Right kidney (tissue), 9 donors: ENCODE measurements around the gene PEX5.

Source experiments
- DNase-seq: peaks from one replicate; pipeline ENCODE4 v3.0.0-alpha.2; 2016
- long read RNA-seq, 8 donors: transcript quantifications; one replicate each; lab custom pipeline, GENCODE V29; 2026

PEX5 gene
- long read RNA-seq, donor 1, result 0 reads
- long read RNA-seq, donor 2, partial matches to known transcripts, result 0 of 4 reads
- long read RNA-seq, donor 2, other reads (novel, unspliced or antisense), result 0 of 4 reads
- long read RNA-seq, donor 3, partial matches to known transcripts, result 0 of 1 reads
- long read RNA-seq, donor 3, other reads (novel, unspliced or antisense), result 0 of 1 reads
- long read RNA-seq, donor 4, partial matches to known transcripts, result 0 of 1 reads
- long read RNA-seq, donor 4, other reads (novel, unspliced or antisense), result 0 of 1 reads
- long read RNA-seq, donor 5, partial matches to known transcripts, result 0 of 1 reads
- long read RNA-seq, donor 5, other reads (novel, unspliced or antisense), result 0 of 1 reads
- long read RNA-seq, donor 6, partial matches to known transcripts, result 0 of 2 reads
- long read RNA-seq, donor 6, other reads (novel, unspliced or antisense), result 0 of 2 reads
- long read RNA-seq, donor 7, partial matches to known transcripts, result 0 of 2 reads
- long read RNA-seq, donor 7, other reads (novel, unspliced or antisense), result 0 of 2 reads
- long read RNA-seq, donor 8, partial matches to known transcripts, result 0 of 2 reads
- long read RNA-seq, donor 8, other reads (novel, unspliced or antisense), result 0 of 2 reads

DNA sequence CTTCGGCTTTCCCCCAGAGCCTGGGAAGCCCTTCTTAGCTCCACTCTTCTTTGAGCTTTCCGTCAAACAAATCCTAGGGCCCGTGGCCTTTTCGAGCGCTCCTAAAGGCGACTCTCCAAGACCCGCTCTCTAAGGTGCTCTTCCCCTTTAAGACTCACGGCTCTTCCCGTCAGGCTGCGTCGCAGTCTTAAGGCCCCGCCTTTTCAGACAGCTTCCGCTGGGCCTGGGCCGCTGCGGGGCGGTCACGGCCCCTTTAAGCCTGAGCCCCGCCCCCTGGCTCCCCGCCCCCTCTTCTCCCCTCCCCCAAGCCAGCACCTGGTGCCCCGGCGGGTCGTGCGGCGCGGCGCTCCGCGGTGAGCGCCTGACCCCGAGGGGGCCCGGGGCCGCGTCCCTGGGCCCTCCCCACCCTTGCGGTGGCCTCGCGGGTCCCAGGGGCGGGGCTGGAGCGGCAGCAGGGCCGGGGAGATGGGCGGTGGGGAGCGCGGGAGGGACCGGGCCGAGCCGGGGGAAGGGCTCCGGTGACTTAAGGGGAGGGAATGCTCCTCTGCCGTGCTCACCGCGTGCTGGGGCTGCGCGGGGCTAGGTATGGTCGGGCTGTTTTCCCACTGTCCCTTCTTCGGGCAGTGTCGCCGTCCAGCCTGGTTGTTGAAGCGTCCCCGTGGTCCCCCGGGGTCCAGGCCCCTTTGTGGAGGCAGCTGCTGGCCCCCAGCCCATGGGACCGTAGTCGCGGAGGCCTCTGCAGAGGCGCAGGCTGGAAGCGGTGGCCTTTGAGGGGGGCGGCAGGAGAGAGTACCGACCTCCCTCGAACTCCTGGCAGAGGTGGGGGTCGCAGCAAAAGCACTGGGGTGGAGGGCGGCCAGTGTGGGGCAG lies at the start of gene PEX5:
Gene PEX5, plus strand, starts transcription at position 289 of the 870 bp plus-strand sequence. CDS start 692 bp downstream, outside the sequence.
- DNase-seq, result peak; percentile 79

DNA sequence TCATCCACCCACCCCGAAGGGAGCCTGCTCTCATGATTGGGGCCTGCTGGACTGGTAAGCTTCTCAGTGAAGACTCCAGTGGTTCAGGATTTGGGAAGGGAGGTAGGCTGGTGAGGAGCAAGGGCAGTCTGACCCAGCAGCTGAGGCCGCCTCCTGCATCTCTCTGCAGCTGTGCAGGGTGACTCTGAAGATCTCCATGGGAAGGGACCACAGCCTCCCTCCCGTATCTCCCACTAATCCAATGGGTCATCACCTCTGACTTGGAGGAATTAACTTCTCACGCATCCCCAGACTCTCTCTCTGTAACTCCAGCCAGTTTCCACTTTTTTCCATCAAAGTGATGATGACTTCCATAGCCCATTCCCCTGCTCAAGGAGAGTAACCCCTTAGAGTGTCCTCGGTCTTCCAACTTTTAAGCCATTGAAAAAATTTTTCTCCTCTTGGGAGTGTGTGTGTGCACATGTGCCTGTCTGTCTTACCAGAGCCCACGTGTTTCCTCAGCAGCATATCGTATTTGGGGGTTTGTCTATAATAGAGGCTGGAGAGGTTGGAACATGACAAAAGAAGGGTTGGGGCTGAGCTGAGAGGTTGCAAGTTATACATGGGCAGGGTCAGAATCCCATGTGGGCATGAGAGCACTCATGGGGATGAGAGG lies 48.0 kb upstream of the PEX5 start:
- no peak for DNase-seq

DNA sequence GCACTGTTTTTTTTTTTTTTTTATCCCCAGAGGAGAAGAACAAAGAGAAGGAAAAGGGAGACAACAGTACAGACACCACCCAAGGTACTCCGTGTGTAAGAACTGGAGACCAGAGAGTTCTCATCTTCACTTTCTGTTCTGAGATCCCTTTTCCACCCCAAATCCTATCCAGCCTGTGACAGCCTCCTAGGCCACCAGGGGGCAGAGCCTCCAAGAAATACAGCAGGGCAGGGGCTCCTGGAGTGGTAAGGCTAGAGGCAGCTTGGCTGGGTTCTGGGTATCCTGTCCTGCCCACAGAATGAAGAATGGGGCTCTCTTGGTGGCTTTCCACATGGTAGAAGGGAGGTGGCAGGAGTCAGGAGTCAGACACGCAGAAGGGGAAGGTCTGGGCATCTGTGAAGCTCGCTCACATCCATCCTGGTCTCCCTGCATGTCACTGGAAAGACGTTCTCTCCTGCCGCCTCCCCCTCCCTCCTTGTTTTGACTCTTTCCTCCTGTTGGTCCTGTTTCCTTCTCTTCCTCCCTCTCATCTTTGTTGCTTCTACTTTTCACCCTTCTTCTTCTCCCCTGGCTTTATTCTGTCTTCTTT lies 47.3 kb upstream of the PEX5 start:
- DNase-seq, result no peak

- no peak for DNase-seq
Measured at GRCh38 chr12:7142809-7143465, 46.5 kb upstream of the PEX5 start.

GRCh38 chr12:7143564-7143963 lies 45.9 kb upstream of the PEX5 start:
- DNase-seq, result no peak

- DNase-seq, result no peak
Measured at GRCh38 chr12:7144414-7145120, 44.9 kb upstream of the PEX5 start.

DNA sequence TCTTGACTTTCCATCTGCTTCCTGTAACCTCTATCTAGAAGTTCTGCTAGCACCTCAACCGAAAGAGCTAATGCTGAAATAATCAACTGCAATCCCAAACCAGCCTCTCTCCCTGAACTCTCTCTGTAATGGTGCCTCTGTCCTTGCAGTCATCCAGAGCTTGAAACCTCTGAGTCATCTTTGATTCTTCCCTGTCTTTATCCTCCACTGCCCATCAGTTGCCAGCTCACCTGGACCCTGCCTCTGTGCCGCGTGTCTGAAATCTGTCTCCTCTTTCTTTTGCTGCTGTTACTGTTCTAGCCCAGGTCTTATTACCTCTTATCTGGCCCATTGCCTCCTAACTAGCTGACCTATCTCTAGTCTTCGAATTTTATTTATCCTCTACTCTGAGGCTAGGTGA lies 43.8 kb upstream of the PEX5 start:
- no peak for DNase-seq

DNA sequence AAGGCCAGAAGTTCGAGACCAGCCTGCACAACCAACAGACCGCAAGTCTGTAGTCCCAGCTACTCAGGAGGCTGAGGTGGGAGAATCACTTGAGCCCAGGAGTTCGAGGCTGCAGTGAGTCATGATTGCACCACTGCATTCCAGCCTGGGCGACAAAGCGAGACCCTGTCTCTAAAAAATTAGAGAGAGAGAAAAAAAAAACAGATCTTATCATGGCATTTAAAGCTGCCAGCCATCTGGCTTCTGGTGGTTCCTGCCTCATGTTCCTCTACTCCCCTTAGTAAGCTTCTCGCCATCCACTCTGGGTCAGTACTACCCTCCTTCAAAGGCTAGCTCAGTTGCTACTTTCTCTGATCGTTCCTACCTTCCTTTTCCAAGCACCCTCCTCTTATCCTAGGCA lies 43.3 kb upstream of the PEX5 start:
- no peak for DNase-seq

GRCh38 chr12:7146906-7147305 lies 42.6 kb upstream of the PEX5 start:
- no peak for DNase-seq

GRCh38 chr12:7150356-7150755 lies 39.1 kb upstream of the PEX5 start:
- no peak for DNase-seq

GRCh38 chr12:7150841-7151240 lies 38.6 kb upstream of the PEX5 start:
- no peak for DNase-seq

DNA sequence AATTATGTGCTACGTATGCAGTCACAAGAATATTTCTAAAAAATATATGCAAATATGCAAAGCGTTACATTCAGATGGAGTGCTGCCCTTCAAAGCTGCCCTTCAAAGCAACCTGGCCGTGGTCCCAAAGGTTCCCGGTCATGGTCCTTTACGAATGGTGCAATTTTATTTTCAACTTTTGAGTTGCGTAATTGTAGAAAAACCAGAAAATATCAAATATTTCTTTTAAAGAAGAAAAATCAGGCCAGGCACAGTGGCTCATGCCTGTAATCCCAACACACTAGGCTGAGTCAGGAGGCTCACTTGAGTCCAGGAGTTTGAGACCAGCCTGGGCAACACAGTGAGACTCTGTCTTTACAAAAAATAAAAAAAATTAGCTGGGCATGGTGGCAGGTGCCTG lies 38.0 kb upstream of the PEX5 start:
- no peak for DNase-seq

GRCh38 chr12:7152818-7153217 lies 36.7 kb upstream of the PEX5 start:
- no peak for DNase-seq

DNA sequence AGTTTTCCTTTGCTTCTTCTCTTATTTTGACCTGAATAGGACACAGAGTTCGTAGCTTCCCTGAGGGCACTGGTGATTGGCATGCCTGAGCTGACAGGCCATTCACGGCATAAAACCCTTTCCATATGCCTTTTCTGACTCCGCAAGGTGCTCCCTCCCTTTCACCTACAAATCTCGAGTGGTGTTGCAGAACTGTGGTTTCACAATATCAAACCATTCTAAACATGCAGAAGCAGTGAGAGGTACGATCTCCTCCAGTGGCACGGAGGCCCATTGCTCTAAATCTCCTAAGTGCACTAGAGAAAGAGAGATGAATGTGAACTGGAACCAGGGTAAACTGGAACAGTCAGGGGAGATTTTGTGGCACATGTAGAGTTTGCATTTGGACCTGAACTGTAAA lies 35.4 kb upstream of the PEX5 start:
- no peak for DNase-seq

DNA sequence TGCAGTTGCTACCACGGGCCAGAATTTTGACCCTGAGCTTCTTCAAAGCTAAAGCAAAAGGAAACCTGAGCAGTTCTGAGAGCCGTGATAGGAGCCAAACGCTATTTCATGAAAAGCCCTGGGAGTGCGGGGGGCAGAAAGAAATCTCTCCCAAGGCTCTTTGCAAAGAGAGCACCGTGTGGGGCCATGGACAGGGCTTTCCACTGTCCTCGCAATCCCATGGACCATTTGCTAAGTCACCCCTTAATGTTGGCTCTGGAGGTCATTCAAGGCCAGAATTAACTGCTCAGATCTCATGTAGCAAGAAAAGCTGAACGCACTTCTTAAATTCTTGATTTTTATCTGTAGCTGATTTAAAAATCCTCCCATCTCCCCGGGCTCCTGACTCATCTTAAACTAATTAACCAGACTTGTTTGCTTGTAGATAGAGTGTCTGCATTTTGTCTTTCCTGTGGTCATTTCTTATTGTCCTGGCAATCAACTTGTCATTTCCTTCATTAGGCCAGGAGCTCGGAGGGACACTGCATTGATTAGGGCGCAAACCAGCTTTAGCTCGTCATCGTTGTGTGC lies 34.5 kb upstream of the PEX5 start:
- DNase-seq, result no peak

DNA sequence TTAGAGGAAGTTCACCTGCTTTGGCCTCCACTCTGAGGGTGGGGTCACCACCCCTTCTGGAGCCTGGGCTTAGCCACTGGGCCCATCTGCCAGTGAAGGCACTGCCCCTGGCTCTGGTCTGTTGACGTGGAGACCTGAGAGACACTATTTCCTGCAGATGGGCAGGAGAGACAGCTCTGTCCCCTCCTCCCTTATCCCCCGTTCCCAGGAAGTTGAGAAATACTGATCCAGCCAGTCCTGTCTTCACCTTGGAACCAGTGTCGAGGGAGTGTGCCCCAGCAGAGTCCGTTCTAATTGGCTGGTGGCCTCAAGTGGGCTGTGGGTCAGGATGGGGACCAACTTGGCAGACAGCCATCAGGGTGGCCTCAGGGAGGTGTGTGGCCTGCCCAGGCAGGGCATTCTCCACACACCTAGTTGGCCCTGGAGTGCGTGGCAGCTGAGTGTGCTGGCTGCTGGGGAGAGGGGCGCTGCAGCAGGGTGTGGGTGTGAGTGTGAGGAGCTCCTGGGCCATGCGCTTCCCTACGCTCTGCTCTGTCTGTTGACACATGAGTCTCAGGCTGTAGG lies 33.9 kb upstream of the PEX5 start:
- DNase-seq, result no peak

DNA sequence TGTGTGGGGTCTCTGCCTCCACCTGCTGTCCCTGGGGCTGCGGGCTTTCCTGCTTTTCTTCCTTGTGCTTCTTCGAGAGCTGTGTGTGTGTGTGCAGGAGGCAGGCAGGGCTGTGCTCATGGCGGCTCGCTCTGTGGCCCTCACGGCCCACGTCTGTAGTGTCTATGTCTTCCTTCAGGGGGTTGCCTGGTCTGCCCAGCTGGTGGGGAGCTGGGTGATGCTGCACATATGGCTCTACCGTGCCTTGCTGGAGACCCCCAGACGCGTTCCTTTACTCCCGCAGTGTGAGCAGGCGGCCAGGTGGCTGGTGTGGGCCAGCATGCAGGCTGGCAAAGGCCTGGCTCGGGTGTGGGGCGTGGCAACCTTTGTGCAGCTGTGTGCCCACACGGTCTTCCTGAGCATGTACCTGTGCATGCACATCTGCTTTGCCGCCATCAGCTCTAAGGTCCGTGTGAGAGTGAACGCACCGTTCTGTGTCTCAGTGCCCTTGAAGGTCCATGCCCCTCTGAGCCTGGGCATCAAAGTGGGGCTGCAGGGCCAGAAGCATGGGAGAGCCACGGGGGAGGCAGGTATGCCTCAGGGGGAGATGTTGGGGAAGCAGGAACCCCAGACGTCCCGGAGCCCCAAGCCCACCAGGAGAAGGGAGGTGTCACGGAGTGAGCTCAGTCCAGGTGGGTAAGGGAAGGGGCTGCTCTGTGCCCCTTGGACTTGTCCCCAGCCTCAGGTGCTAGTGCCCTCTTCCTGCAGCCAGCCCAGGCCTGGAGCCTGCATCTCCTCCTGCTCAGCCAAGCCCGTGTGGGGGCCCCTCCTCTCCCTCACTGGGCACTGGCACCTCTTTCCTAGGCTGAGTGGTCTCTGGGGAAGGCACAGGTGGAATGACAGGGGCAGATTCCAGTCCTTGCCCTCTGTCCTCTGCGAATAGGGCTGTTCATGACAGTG lies 33.0 kb upstream of the PEX5 start:
- DNase-seq, result no peak

GRCh38 chr12:7157391-7157790 lies 32.1 kb upstream of the PEX5 start:
- no peak for DNase-seq
